Measurements from ENCODE around the gene UMAD1.

DNA sequence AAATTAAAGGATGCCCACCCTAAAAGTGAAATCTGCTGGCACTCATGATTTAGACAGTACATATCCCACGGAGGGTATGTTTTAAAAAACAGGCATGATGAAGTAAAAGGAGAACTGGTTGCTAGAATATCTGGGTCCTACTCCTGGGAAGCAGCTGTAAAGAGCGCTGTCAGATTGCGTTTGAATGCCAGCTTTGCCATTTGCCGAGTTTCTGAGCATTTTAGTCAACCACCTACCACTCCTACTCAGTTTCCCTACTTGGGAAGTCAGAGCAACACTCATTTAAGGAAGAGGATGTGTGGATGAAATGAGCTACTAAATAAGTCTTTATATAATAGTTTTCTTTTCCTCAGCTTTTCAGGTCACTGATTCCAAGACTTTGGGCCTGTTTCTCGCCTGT lies 1.1 kb upstream of the UMAD1 start:
- no peak for TF ChIP-seq CTCF (conservative IDR thresholded peaks at IDR 0.05; ENCODE audit: low read length)
- no peak for TF ChIP-seq EZH2phosphoT487 (IDR thresholded peaks at IDR 0.05; ENCODE audit: borderline replicate concordance)
